ENCODE results near the gene SFRP2.
A peak's percentile ranks its signal among the peaks of the same experiment; 100 is the strongest.

Gene SFRP2

GRCh38 chr4:153790962-153791551 lies 2.2 kb upstream of the SFRP2 start:
- no CpG with 5 or more reads among the region's 51 CpGs for WGBS (ENCODE audit: extremely low coverage, insufficient coverage, insufficient read length)
- no peak overlapping the region for H2BK5ac ChIP-seq (ENCODE audit: low read depth, low read length, poor library complexity)
- peak overlapping the region; percentile 13 for H2BK120ac ChIP-seq (ENCODE audit: insufficient read depth, low read length, poor library complexity)
- DNase-seq: no peak
- H3K79me1 ChIP-seq (ENCODE audit: low read length): peaks cover 8% of the 10 kb centered on the region
- H2AK5ac ChIP-seq (ENCODE audit: low read length): peak overlapping the region; percentile 20
- H3K14ac ChIP-seq (ENCODE audit: low read length): peak overlapping the region; percentile 26
- H3K4me2 ChIP-seq (ENCODE audit: low read length): peak overlapping the region; percentile 57
- peak overlapping the region; percentile 7 for H4K8ac ChIP-seq (ENCODE audit: low read depth, low read length)
- H4K91ac ChIP-seq (ENCODE audit: low read depth, low read length): peak overlapping the region; percentile 53
- H3K79me2 ChIP-seq (ENCODE audit: control insufficient read depth, insufficient read depth, low read length, poor library complexity): peaks cover 2% of the 10 kb centered on the region
- no peak overlapping the region for H3K23ac ChIP-seq (ENCODE audit: low read length)
- peak overlapping the region; percentile 13 for H3K4me3 ChIP-seq (ENCODE audit: low read depth, low read length)
- no peak overlapping the region for H3K18ac ChIP-seq (ENCODE audit: low read length)
- H3K9ac ChIP-seq (ENCODE audit: low read length): no peak overlapping the region
- H2BK12ac ChIP-seq (ENCODE audit: low read length): peak overlapping the region; percentile 72
- H4K12ac ChIP-seq (ENCODE audit: low read depth, low read length): peak overlapping the region; percentile 23
- H3K9me3 ChIP-seq (ENCODE audit: insufficient read depth, low read depth, low read length): peaks cover 2% of the 10 kb centered on the region
- no peak overlapping the region for H3K27ac ChIP-seq (ENCODE audit: low read depth, low read length)
- no peaks in the 10 kb centered on the region for H3K36me3 ChIP-seq (ENCODE audit: control insufficient read depth in 1 of 2, insufficient read depth in 2 of 2, low read length in 2 of 2)
- peaks cover 41 to 43% of the 10 kb centered on the region in 2 experiments for H3K4me1 ChIP-seq (ENCODE audit: control insufficient read depth in 1 of 2, insufficient read depth in 2 of 2, low read length in 2 of 2)
- peak overlapping the region; percentile 53 for H2AFZ ChIP-seq (ENCODE audit: insufficient read depth, low read length, poor library complexity)
- peaks cover 37% of the 10 kb centered on the region for H3K27me3 ChIP-seq (ENCODE audit: insufficient read depth, low read length)
- no peak overlapping the region for H3K4ac ChIP-seq (ENCODE audit: low read depth, low read length)

GRCh38 chr4:153790500-153790865 lies 1.6 kb upstream of the SFRP2 start:
- Histone ChIP-seq H3K4me3 (ENCODE audit: low read depth, low read length) (no peak overlapping the region), H3K18ac (ENCODE audit: low read length) (no peak overlapping the region), H2BK12ac (ENCODE audit: low read length) (peak overlapping the region; percentile 79), H4K91ac (ENCODE audit: low read depth, low read length) (no peak overlapping the region), H2AFZ (ENCODE audit: insufficient read depth, low read length, poor library complexity) (no peak overlapping the region), H3K4me2 (ENCODE audit: low read length) (peak overlapping the region; percentile 57), H3K27ac (ENCODE audit: low read depth, low read length) (no peak overlapping the region), H3K23ac (ENCODE audit: low read length) (no peak overlapping the region), H3K36me3 (ENCODE audit: control insufficient read depth in 1 of 2, insufficient read depth in 2 of 2, low read length in 2 of 2) (no peaks in the 10 kb centered on the region), H4K8ac (ENCODE audit: low read depth, low read length) (peak overlapping the region; percentile 84), H3K9me3 (ENCODE audit: insufficient read depth, low read depth, low read length) (peaks cover 2% of the 10 kb centered on the region), H2AK5ac (ENCODE audit: low read length) (no peak overlapping the region), H3K79me1 (ENCODE audit: low read length) (peaks cover 8% of the 10 kb centered on the region), H2BK120ac (ENCODE audit: insufficient read depth, low read length, poor library complexity) (peak overlapping the region; percentile 20), H4K12ac (ENCODE audit: low read depth, low read length) (peak overlapping the region; percentile 27), H3K4ac (ENCODE audit: low read depth, low read length) (peak overlapping the region; percentile 31), H3K27me3 (ENCODE audit: insufficient read depth, low read length) (peaks cover 37% of the 10 kb centered on the region), H2BK5ac (ENCODE audit: low read depth, low read length, poor library complexity) (no peak overlapping the region), H3K79me2 (ENCODE audit: control insufficient read depth, insufficient read depth, low read length, poor library complexity) (peaks cover 2% of the 10 kb centered on the region), H3K4me1 (ENCODE audit: control insufficient read depth in 1 of 2, insufficient read depth in 2 of 2, low read length in 2 of 2) (peaks cover 41 to 43% of the 10 kb centered on the region in 2 experiments), H3K14ac (ENCODE audit: low read length) (peak overlapping the region; percentile 8), H3K9ac (ENCODE audit: low read length) (no peak overlapping the region)
- WGBS (ENCODE audit: extremely low coverage, insufficient coverage, insufficient read length): no CpG with 5 or more reads among the region's 10 CpGs
- DNase-seq: no peak

- peak overlapping the region; percentile 57 for H3K4me2 ChIP-seq (ENCODE audit: low read length)
- WGBS (ENCODE audit: extremely low coverage, insufficient coverage, insufficient read length): no CpG with 5 or more reads among the region's 28 CpGs
These were observed 1.0 kb upstream of the SFRP2 start for GRCh38 chr4:153789741-153790499.

GRCh38 chr4:153788051-153788412 lies 851 bp downstream of the SFRP2 start:
- WGBS (ENCODE audit: extremely low coverage, insufficient coverage, insufficient read length): no CpG with 5 or more reads among the region's 15 CpGs
- Histone ChIP-seq H3K18ac (ENCODE audit: low read length) (no peak overlapping the region), H3K27ac (ENCODE audit: low read depth, low read length) (no peak overlapping the region), H3K9ac (ENCODE audit: low read length) (no peak overlapping the region), H3K79me2 (ENCODE audit: control insufficient read depth, insufficient read depth, low read length, poor library complexity) (peaks cover 2% of the 10 kb centered on the region), H3K4me1 (ENCODE audit: control insufficient read depth in 1 of 2, insufficient read depth in 2 of 2, low read length in 2 of 2) (peaks cover 38 to 40% of the 10 kb centered on the region in 2 experiments), H3K4me3 (ENCODE audit: low read depth, low read length) (peak overlapping the region; percentile 66), H3K4me2 (ENCODE audit: low read length) (peak overlapping the region; percentile 57), H3K23ac (ENCODE audit: low read length) (no peak overlapping the region), H3K9me3 (ENCODE audit: insufficient read depth, low read depth, low read length) (peaks cover 2% of the 10 kb centered on the region), H3K79me1 (ENCODE audit: low read length) (peaks cover 8% of the 10 kb centered on the region), H3K36me3 (ENCODE audit: control insufficient read depth in 1 of 2, insufficient read depth in 2 of 2, low read length in 2 of 2) (no peaks in the 10 kb centered on the region), H2BK120ac (ENCODE audit: insufficient read depth, low read length, poor library complexity) (no peak overlapping the region), H3K27me3 (ENCODE audit: insufficient read depth, low read length) (peaks cover 37% of the 10 kb centered on the region), H2AFZ (ENCODE audit: insufficient read depth, low read length, poor library complexity) (no peak overlapping the region), H4K8ac (ENCODE audit: low read depth, low read length) (no peak overlapping the region), H4K91ac (ENCODE audit: low read depth, low read length) (no peak overlapping the region), H2BK5ac (ENCODE audit: low read depth, low read length, poor library complexity) (no peak overlapping the region), H2BK12ac (ENCODE audit: low read length) (no peak overlapping the region), H3K4ac (ENCODE audit: low read depth, low read length) (no peak overlapping the region), H3K14ac (ENCODE audit: low read length) (no peak overlapping the region), H2AK5ac (ENCODE audit: low read length) (no peak overlapping the region), H4K12ac (ENCODE audit: low read depth, low read length) (no peak overlapping the region)
- no peak for DNase-seq

More at GRCh38 chr4:153789741-153790499, 1.0 kb upstream of the SFRP2 start:
- peak overlapping the region; percentile 79 for H2BK12ac ChIP-seq (ENCODE audit: low read length)
- no peak overlapping the region for H3K23ac ChIP-seq (ENCODE audit: low read length)
- H3K4ac ChIP-seq (ENCODE audit: low read depth, low read length): no peak overlapping the region
- H3K4me1 ChIP-seq (ENCODE audit: control insufficient read depth in 1 of 2, insufficient read depth in 2 of 2, low read length in 2 of 2): peaks cover 41 to 43% of the 10 kb centered on the region in 2 experiments
- DNase-seq: no peak
- peaks cover 2% of the 10 kb centered on the region for H3K9me3 ChIP-seq (ENCODE audit: insufficient read depth, low read depth, low read length)
- no peak overlapping the region for H3K4me3 ChIP-seq (ENCODE audit: low read depth, low read length)
- no peak overlapping the region for H3K9ac ChIP-seq (ENCODE audit: low read length)
- H3K79me1 ChIP-seq (ENCODE audit: low read length): peaks cover 8% of the 10 kb centered on the region
- H2AK5ac ChIP-seq (ENCODE audit: low read length): no peak overlapping the region
- peak overlapping the region; percentile 27 for H4K12ac ChIP-seq (ENCODE audit: low read depth, low read length)
- H4K8ac ChIP-seq (ENCODE audit: low read depth, low read length): peak overlapping the region; percentile 84
- no peak overlapping the region for H3K18ac ChIP-seq (ENCODE audit: low read length)
- peak overlapping the region; percentile 8 for H3K14ac ChIP-seq (ENCODE audit: low read length)
- H4K91ac ChIP-seq (ENCODE audit: low read depth, low read length): peak overlapping the region; percentile 17
- H3K79me2 ChIP-seq (ENCODE audit: control insufficient read depth, insufficient read depth, low read length, poor library complexity): peaks cover 2% of the 10 kb centered on the region
- no peak overlapping the region for H2BK120ac ChIP-seq (ENCODE audit: insufficient read depth, low read length, poor library complexity)
- H2AFZ ChIP-seq (ENCODE audit: insufficient read depth, low read length, poor library complexity): no peak overlapping the region
- peaks cover 37% of the 10 kb centered on the region for H3K27me3 ChIP-seq (ENCODE audit: insufficient read depth, low read length)
- no peak overlapping the region for H2BK5ac ChIP-seq (ENCODE audit: low read depth, low read length, poor library complexity)
- no peaks in the 10 kb centered on the region for H3K36me3 ChIP-seq (ENCODE audit: control insufficient read depth in 1 of 2, insufficient read depth in 2 of 2, low read length in 2 of 2)
- H3K27ac ChIP-seq (ENCODE audit: low read depth, low read length): no peak overlapping the region
